Mammary epithelial cell (primary cell): ENCODE measurements around the gene XCR1.

Experiments used
- CTCF ChIP-seq, 2 donors: IDR thresholded peaks in 1 of 2; conservative IDR thresholded peaks in 1 of 2; 2 replicates each; pipeline ENCODE4 v1.5.1; 2011 to 2012; ENCODE audit warnings: inconsistent platforms in 2 of 2, low read length in 2 of 2, mild to moderate bottlenecking in 2 of 2, control low read depth in 1 of 2, low read depth in 1 of 2; ENCODE audit not compliant: insufficient read depth in 1 of 2; ENCODE audit errors: extremely low read depth in 1 of 2
- EZH2 ChIP-seq: IDR thresholded peaks from 2 replicates; pipeline ENCODE4 v1.6.1; 2012; ENCODE audit warnings: low read length, inconsistent platforms, borderline replicate concordance

GRCh38 chr3:46070595-46071093 lies 43.4 kb upstream of the XCR1 start:
- TF ChIP-seq CTCF (conservative IDR thresholded peaks at IDR 0.05 in 1 of 2, IDR thresholded peaks at IDR 0.05 in 1 of 2; ENCODE audit: extremely low read depth in 1 of 2, insufficient read depth in 1 of 2, low read depth in 1 of 2, low read length in 2 of 2) (no peak), EZH2 (no peak)
